KMS-11 (cell line): ENCODE data around the gene PLA2G4A.

Experiments
- H2AFZ ChIP-seq: fragments of 200-600 bp; sonication (generic); 2 replicates; pipeline ENCODE4 v1.6.1; 2016; ENCODE audit warnings: antibody characterized with exemption, mixed run types, low read depth
- H3K27ac ChIP-seq: fragments of 200-600 bp; sonication (generic); 2 replicates; pipeline ENCODE4 v1.6.1; 2016; ENCODE audit warnings: mild to moderate bottlenecking, mixed run types
- H3K27me3 ChIP-seq: fragments of 200-600 bp; sonication (generic); 2 replicates; pipeline ENCODE4 v1.6.1; 2017; ENCODE audit warnings: mild to moderate bottlenecking, low read depth, mixed run types, moderate library complexity; ENCODE audit not compliant: insufficient read depth
- H3K36me3 ChIP-seq: fragments of 200-600 bp; sonication (generic); 2 replicates; pipeline ENCODE4 v1.6.1; 2017; ENCODE audit warnings: mild to moderate bottlenecking, mixed run types; ENCODE audit not compliant: insufficient read depth
- H3K4me1 ChIP-seq: fragments of 200-600 bp; sonication (generic); 2 replicates; pipeline ENCODE4 v1.6.1; 2016; ENCODE audit warnings: mild to moderate bottlenecking, low read depth, mixed run types; ENCODE audit not compliant: poor library complexity, severe bottlenecking
- H3K4me2 ChIP-seq: fragments of 200-600 bp; sonication (generic); 2 replicates; pipeline ENCODE4 v1.7.0; 2016; ENCODE audit warnings: mild to moderate bottlenecking, mixed run types
- H3K4me3 ChIP-seq: fragments of 200-600 bp; sonication (generic); IDR thresholded peaks from 2 replicates; pipeline ENCODE4 v1.6.1; 2017; ENCODE audit warnings: low read depth, low read length, mixed read lengths; ENCODE audit not compliant: insufficient read depth
- H3K79me2 ChIP-seq: fragments of 200-600 bp; sonication (generic); 2 replicates; pipeline ENCODE4 v1.6.1; 2016; ENCODE audit warnings: low read depth, mixed run types; ENCODE audit not compliant: insufficient read depth
- H3K9ac ChIP-seq: fragments of 200-600 bp; sonication (generic); 2 replicates; pipeline ENCODE4 v1.6.1; 2016; ENCODE audit warnings: mild to moderate bottlenecking, mixed run types
- H4K20me1 ChIP-seq: fragments of 200-600 bp; sonication (generic); 2 replicates; pipeline ENCODE4 v1.6.1; 2016; ENCODE audit warnings: mild to moderate bottlenecking, mixed run types; ENCODE audit not compliant: insufficient read depth
- TF ChIP-seq, protein P1 (sequence below): fragments of 200-600 bp; sonication (generic); conservative IDR thresholded peaks from 2 replicates; pipeline ENCODE4 v1.6.1; 2017; ENCODE audit warnings: low read depth, mild to moderate bottlenecking, antibody characterized with exemption, low read length, moderate library complexity, mixed read lengths

The PLA2G4A gene

DNA sequence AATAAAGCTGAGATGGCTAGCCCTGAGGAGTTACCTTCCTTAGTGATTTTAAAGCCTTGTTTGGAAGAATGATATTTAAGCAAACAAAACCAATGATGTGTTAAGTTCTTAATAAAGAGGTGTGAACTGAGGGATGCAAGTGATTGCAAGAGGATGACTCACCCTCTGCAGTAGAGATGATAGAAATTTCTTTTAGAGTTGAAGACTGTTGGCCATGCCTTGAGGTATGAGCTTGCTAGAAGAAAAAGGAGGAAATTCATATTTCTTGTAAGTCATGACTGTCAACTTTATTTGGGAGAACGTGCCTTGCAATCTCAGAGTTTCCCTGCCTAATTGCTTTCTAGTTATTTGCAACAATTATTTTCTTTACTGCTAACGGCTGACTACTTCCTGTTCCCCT is 94.7 kb downstream of the PLA2G4A start:
- no peaks in the 10 kb centered on the region for H3K4me1 ChIP-seq
- H3K9ac ChIP-seq: no peak overlapping the region
- no peaks in the 10 kb centered on the region for H3K27me3 ChIP-seq
- no peaks in the 10 kb centered on the region for H4K20me1 ChIP-seq
- no peak overlapping the region for H2AFZ ChIP-seq
- no peak overlapping the region for H3K4me3 ChIP-seq
- TF ChIP-seq, protein P1, sequence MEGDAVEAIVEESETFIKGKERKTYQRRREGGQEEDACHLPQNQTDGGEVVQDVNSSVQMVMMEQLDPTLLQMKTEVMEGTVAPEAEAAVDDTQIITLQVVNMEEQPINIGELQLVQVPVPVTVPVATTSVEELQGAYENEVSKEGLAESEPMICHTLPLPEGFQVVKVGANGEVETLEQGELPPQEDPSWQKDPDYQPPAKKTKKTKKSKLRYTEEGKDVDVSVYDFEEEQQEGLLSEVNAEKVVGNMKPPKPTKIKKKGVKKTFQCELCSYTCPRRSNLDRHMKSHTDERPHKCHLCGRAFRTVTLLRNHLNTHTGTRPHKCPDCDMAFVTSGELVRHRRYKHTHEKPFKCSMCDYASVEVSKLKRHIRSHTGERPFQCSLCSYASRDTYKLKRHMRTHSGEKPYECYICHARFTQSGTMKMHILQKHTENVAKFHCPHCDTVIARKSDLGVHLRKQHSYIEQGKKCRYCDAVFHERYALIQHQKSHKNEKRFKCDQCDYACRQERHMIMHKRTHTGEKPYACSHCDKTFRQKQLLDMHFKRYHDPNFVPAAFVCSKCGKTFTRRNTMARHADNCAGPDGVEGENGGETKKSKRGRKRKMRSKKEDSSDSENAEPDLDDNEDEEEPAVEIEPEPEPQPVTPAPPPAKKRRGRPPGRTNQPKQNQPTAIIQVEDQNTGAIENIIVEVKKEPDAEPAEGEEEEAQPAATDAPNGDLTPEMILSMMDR: no peak
- no peak overlapping the region for H3K27ac ChIP-seq
- no peaks in the 10 kb centered on the region for H3K36me3 ChIP-seq
- no peak overlapping the region for H3K4me2 ChIP-seq
- H3K79me2 ChIP-seq: no peaks in the 10 kb centered on the region

DNA sequence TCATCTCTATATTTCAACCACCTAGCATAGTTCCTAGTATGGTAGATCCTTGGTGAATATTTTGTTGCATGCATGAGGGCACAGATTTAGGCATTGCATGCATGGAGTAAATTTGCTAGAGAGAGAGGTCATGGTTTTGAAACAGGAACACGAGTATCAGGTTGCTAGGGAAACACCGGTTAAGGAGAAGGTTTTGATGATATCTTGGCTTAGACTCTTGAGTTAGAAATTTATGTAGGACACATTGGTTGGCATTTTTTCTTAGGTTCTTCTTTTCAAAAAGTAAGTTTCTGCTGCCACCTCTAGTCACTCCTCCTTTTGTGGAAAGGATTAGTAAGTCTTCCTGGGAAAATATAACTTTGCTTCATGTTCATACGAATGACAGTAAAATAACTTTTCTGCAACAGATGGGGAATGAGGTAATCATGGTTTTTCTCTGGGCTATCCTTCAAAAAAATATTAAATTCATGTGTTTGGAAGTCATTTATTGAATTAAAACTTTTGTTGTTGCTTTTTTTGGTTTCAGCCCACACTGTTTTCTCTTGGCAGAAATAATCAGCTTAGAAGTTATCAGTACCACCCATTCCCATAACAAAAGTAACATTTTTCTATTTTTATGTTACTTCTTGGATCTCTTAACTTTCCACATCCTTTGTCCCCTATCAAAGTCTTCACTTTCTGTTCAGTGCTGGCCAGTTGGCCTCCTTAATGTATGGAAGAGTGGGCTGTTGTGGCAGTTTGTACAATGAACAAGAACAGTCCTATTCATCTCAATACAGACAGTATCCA is 97.3 kb downstream of the PLA2G4A start:
- Histone ChIP-seq H2AFZ (no peak overlapping the region), H3K79me2 (no peaks in the 10 kb centered on the region), H3K36me3 (no peaks in the 10 kb centered on the region), H3K27ac (no peak overlapping the region), H3K4me2 (no peak overlapping the region), H3K4me3 (no peak overlapping the region), H4K20me1 (no peaks in the 10 kb centered on the region), H3K9ac (no peak overlapping the region), H3K27me3 (no peaks in the 10 kb centered on the region), H3K4me1 (no peaks in the 10 kb centered on the region)
- TF ChIP-seq, protein P1: no peak

DNA sequence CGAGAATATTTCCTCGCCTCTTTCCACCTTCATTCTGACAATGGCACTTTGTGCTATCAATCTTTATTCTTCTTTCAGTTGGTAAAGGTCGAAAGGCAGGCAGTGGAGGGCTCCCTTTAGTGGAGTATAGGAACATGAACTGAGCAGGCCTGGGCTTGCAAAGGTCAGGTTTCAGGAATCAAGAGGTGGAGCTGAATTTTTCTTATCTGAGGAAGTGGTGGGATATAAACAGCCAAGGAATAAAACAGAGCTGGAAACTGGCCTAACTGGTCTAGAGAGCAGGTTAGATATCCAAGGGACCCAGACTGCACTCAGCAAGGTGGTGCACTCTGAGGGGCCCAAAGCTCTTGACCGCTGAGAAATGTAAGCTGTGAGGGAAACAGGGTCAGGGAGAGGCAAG is 99.1 kb downstream of the PLA2G4A start:
- Histone ChIP-seq H3K27ac (no peak overlapping the region), H3K36me3 (no peaks in the 10 kb centered on the region), H2AFZ (no peak overlapping the region), H3K4me2 (no peak overlapping the region), H3K4me3 (no peak overlapping the region), H3K27me3 (no peaks in the 10 kb centered on the region), H3K4me1 (no peaks in the 10 kb centered on the region), H3K79me2 (no peaks in the 10 kb centered on the region), H3K9ac (no peak overlapping the region), H4K20me1 (no peaks in the 10 kb centered on the region)
- TF ChIP-seq, protein P1: no peak

DNA sequence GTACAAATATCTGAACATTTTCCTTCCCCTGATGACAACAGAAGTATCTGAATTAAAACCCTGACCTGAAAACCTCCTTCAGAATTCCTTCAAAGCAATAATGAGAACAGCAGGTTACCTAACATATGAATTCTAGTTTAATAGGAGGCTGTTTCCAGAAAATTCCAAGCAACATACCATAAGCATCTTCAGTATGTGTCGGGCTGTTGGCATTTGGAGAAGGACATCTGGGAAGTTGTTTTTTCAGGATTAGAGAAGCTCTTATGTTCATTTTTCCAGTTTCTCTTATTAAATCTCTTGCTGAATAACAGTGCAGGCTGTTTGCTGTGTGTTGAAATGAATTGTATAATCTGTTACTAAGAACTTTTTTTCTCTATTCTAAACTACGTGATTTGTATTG is 101.5 kb downstream of the PLA2G4A start:
- Histone ChIP-seq H3K4me2 (no peak overlapping the region), H3K36me3 (no peaks in the 10 kb centered on the region), H2AFZ (no peak overlapping the region), H3K4me3 (no peak overlapping the region), H4K20me1 (no peaks in the 10 kb centered on the region), H3K9ac (no peak overlapping the region), H3K79me2 (no peaks in the 10 kb centered on the region), H3K27ac (no peak overlapping the region), H3K27me3 (no peaks in the 10 kb centered on the region), H3K4me1 (no peaks in the 10 kb centered on the region)
- TF ChIP-seq, protein P1: no peak
